Trophoblast cell (in vitro differentiated cells and primary cell): ENCODE results near the gene PPIE.
"Not testable (repeated sequence)": the region's sequence is repeated elsewhere in the genome, so short reads cannot be mapped to it uniquely, and the experiment has no call there.

Experiments used
- DNase-seq, 2 donors: peaks; one replicate each; pipeline ENCODE4 v3.0.0-alpha.2; 2016
- H2AFZ ChIP-seq: 2 replicates; pipeline ENCODE4 v1.6.1; 2013; ENCODE audit warnings: low read length, moderate library complexity, mild to moderate bottlenecking; ENCODE audit not compliant: insufficient read depth, poor library complexity
- H2AK5ac ChIP-seq: 2 replicates; pipeline ENCODE4 v1.6.1; 2013; ENCODE audit warnings: mild to moderate bottlenecking, low read length
- H2BK120ac ChIP-seq: 2 replicates; pipeline ENCODE4 v1.6.1; 2013; ENCODE audit warnings: low read length, mild to moderate bottlenecking, moderate library complexity; ENCODE audit not compliant: insufficient read depth, poor library complexity
- H2BK12ac ChIP-seq: 2 replicates; pipeline ENCODE4 v1.6.1; 2013; ENCODE audit warnings: mild to moderate bottlenecking, low read length, moderate library complexity
- H2BK5ac ChIP-seq: 2 replicates; pipeline ENCODE4 v1.6.1; 2013; ENCODE audit warnings: low read length, low read depth, moderate library complexity, mild to moderate bottlenecking; ENCODE audit not compliant: poor library complexity
- H3K14ac ChIP-seq: 2 replicates; pipeline ENCODE4 v1.6.1; 2013; ENCODE audit warnings: mild to moderate bottlenecking, low read length
- H3K18ac ChIP-seq: 2 replicates; pipeline ENCODE4 v1.6.1; 2013; ENCODE audit warnings: mild to moderate bottlenecking, low read length
- H3K23ac ChIP-seq: 2 replicates; pipeline ENCODE4 v1.6.1; 2013; ENCODE audit warnings: low read length
- H3K27ac ChIP-seq: 2 replicates; pipeline ENCODE4 v1.5.1; 2013; ENCODE audit warnings: low read depth, mild to moderate bottlenecking, inconsistent platforms, low read length, moderate library complexity
- H3K27me3 ChIP-seq: 2 replicates; pipeline ENCODE4 v1.6.1; 2013; ENCODE audit warnings: inconsistent platforms, mild to moderate bottlenecking, low read length, moderate library complexity; ENCODE audit not compliant: insufficient read depth
- H3K36me3 ChIP-seq, 2 experiments: 1 replicate in 1 of 2; 2 replicates in 1 of 2; pipeline ENCODE4 v1.6.1; 2013; ENCODE audit warnings: low read length in 2 of 2, mild to moderate bottlenecking in 2 of 2, moderate library complexity in 1 of 2; ENCODE audit not compliant: insufficient read depth in 2 of 2, control insufficient read depth in 1 of 2
- H3K4ac ChIP-seq: 2 replicates; pipeline ENCODE4 v1.6.1; 2013; ENCODE audit warnings: low read depth, mild to moderate bottlenecking, low read length, moderate library complexity
- H3K4me1 ChIP-seq, 2 experiments: 1 replicate in 1 of 2; 2 replicates in 1 of 2; pipeline ENCODE4 v1.6.1; 2013; ENCODE audit warnings: low read length in 2 of 2, mild to moderate bottlenecking in 2 of 2, moderate library complexity in 1 of 2; ENCODE audit not compliant: insufficient read depth in 2 of 2, control insufficient read depth in 1 of 2
- H3K4me2 ChIP-seq: 2 replicates; pipeline ENCODE4 v1.6.1; 2013; ENCODE audit warnings: inconsistent platforms, mild to moderate bottlenecking, low read length, moderate library complexity
- H3K4me3 ChIP-seq: 2 replicates; pipeline ENCODE4 v1.5.1; 2013; ENCODE audit warnings: mild to moderate bottlenecking, low read depth, low read length, inconsistent platforms
- H3K79me1 ChIP-seq: one replicate; pipeline ENCODE4 v1.6.1; 2013; ENCODE audit warnings: low read length
- H3K79me2 ChIP-seq: 2 replicates; pipeline ENCODE4 v1.6.1; 2013; ENCODE audit warnings: low read length, mild to moderate bottlenecking; ENCODE audit not compliant: control insufficient read depth, insufficient read depth, poor library complexity
- H3K9ac ChIP-seq: 2 replicates; pipeline ENCODE4 v1.6.1; 2013; ENCODE audit warnings: mild to moderate bottlenecking, low read length
- H3K9me3 ChIP-seq: 2 replicates; pipeline ENCODE4 v1.6.1; 2013; ENCODE audit warnings: low read depth, mild to moderate bottlenecking, control low read depth, inconsistent platforms, low read length; ENCODE audit not compliant: insufficient read depth
- H4K12ac ChIP-seq: 2 replicates; pipeline ENCODE4 v1.6.1; 2013; ENCODE audit warnings: low read depth, mild to moderate bottlenecking, low read length, moderate library complexity
- H4K8ac ChIP-seq: 2 replicates; pipeline ENCODE4 v1.6.1; 2013; ENCODE audit warnings: low read depth, mild to moderate bottlenecking, low read length, moderate library complexity
- H4K91ac ChIP-seq: one replicate; pipeline ENCODE4 v1.6.1; 2013; ENCODE audit warnings: low read depth, mild to moderate bottlenecking, low read length, moderate library complexity
- WGBS: extraction: QIAGEN DNeasy Blood & Tissue Kit; methylation state at CpG from one replicate; pipeline ENCODE4 v1.1.7; 2013; ENCODE audit warnings: missing lambda C conversion rate; ENCODE audit not compliant: insufficient read length, insufficient coverage; ENCODE audit errors: extremely low coverage; 5-methylcytosine and 5-hydroxymethylcytosine counted together

Gene PPIE

DNA sequence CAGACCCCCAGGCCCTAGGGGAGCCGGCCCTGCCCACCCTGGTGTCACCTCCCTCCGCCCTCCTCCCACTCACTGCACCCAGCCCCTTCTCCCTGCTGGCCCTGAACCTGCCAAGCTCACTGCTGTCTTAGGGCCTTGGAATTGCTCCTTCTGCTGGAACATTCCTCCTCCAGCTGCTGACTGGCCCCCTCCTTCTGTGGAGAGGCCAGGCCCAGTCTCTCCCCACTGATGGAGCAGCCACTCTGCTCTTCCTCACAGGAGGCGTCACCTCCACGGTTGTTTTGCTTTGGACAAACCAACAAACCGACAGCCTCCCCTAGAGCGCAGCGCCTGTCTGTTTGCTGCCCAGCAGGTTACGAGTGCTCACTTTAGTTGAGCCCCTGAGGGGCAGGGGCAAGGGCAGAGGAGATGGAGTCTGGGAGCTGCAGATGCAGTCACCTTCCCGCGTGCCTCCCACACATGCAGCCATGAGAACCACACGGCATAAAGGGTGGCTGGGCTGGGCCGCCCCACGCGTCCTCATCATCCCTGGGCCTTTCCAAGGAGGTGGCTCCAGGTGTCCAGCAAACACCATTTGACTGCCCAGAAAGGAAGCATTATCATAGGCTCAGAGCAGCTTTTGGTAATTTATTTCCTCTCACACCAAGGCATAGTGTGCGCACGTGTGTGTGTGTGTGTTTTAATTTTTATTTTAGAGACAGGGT lies 23.0 kb downstream of the PPIE start:
- Histone ChIP-seq H4K8ac (no peak overlapping the region), H3K18ac (no peak overlapping the region), H3K27ac (no peak overlapping the region), H3K9me3 (no peaks in the 10 kb centered on the region), H2BK5ac (no peak overlapping the region), H2AFZ (no peak overlapping the region), H4K12ac (no peak overlapping the region), H3K14ac (no peak overlapping the region), H3K23ac (no peak overlapping the region), H3K4me3 (no peak overlapping the region), H2AK5ac (no peak overlapping the region), H3K4me1 (peaks cover 7 to 8% of the 10 kb centered on the region in 2 experiments), H4K91ac (no peak overlapping the region), H3K27me3 (no peaks in the 10 kb centered on the region), H3K4ac (no peak overlapping the region), H2BK12ac (no peak overlapping the region), H3K4me2 (no peak overlapping the region), H3K79me1 (no peaks in the 10 kb centered on the region), H3K36me3 (peaks cover 0 to 2% of the 10 kb centered on the region in 2 experiments), H2BK120ac (no peak overlapping the region), H3K79me2 (no peaks in the 10 kb centered on the region), H3K9ac (no peak overlapping the region)
- WGBS: no CpG with 5 or more reads among the region's 16 CpGs
- no peak for DNase-seq

GRCh38 chr1:39762550-39763540 lies 24.2 kb downstream of the PPIE start:
- Histone ChIP-seq H3K9me3 (no peaks in the 10 kb centered on the region), H3K9ac (no peak overlapping the region), H3K27me3 (no peaks in the 10 kb centered on the region), H2BK120ac (no peak overlapping the region), H3K79me2 (no peaks in the 10 kb centered on the region), H4K91ac (no peak overlapping the region), H3K27ac (no peak overlapping the region), H3K36me3 (no peaks in the 10 kb centered on the region), H3K4me1 (peaks cover 7 to 8% of the 10 kb centered on the region in 2 experiments), H3K23ac (no peak overlapping the region), H3K4ac (no peak overlapping the region), H4K12ac (no peak overlapping the region), H4K8ac (no peak overlapping the region), H3K14ac (no peak overlapping the region), H2BK5ac (no peak overlapping the region), H3K4me3 (no peak overlapping the region), H3K79me1 (no peaks in the 10 kb centered on the region), H3K4me2 (no peak overlapping the region), H2BK12ac (no peak overlapping the region), H3K18ac (no peak overlapping the region), H2AFZ (no peak overlapping the region), H2AK5ac (no peak overlapping the region)
- no peak for DNase-seq
- WGBS: no CpG with 5 or more reads among the region's 30 CpGs

GRCh38 chr1:39763619-39764374 lies 25.1 kb downstream of the PPIE start:
- not testable (repeated sequence) for H3K9ac ChIP-seq, H3K14ac ChIP-seq, H3K9me3 ChIP-seq, H3K18ac ChIP-seq, H2BK5ac ChIP-seq, H2AK5ac ChIP-seq, H3K4me2 ChIP-seq, H3K4me1 ChIP-seq, H3K4ac ChIP-seq, H3K4me3 ChIP-seq, H4K91ac ChIP-seq, H2AFZ ChIP-seq, H2BK12ac ChIP-seq, H3K79me2 ChIP-seq, H3K36me3 ChIP-seq, H3K23ac ChIP-seq, H3K27me3 ChIP-seq, H3K79me1 ChIP-seq, H3K27ac ChIP-seq, DNase-seq, H4K12ac ChIP-seq, H2BK120ac ChIP-seq, H4K8ac ChIP-seq
- no CpG with 5 or more reads among the region's 18 CpGs for WGBS

GRCh38 chr1:39764512-39764911 lies 25.8 kb downstream of the PPIE start:
- not testable (repeated sequence) for H3K4me3 ChIP-seq, H2BK120ac ChIP-seq, H2BK12ac ChIP-seq, H2AK5ac ChIP-seq, H3K36me3 ChIP-seq, H2AFZ ChIP-seq, H3K23ac ChIP-seq, H4K12ac ChIP-seq, H3K4me1 ChIP-seq, H3K27ac ChIP-seq, H3K9ac ChIP-seq, H3K79me2 ChIP-seq, DNase-seq, H3K9me3 ChIP-seq, H2BK5ac ChIP-seq, H4K91ac ChIP-seq, H3K79me1 ChIP-seq, H3K4ac ChIP-seq, H3K14ac ChIP-seq, H4K8ac ChIP-seq, H3K4me2 ChIP-seq, H3K18ac ChIP-seq, H3K27me3 ChIP-seq
- WGBS: no CpG with 5 or more reads among the region's 19 CpGs
